GM12878 (cell line): Measurements from ENCODE around the gene SOX5. TPM values are rescaled to one million over a fixed set of nuclear protein-coding genes. Genes with fewer than 3 reads are reported as not detected.

Experiments used
- ATAC-seq: fragments of 200-7000 bp; cut with Tn5 transposase; 3 replicates; pipeline ENCODE4 v1.9.1; 2020; ENCODE audit warnings: mild to moderate bottlenecking, moderate library complexity
- BruUV-seq: library from RNA; stranded (reverse); fragments of 400-500 nt; replicated peaks from 2 replicates; lab custom pipeline; 2021; lab: Mats Ljungman, UMichigan
- CTCF ChIA-PET: fragments of 300-600 bp; sonication (Branson Sonifier 250); formaldehyde crosslinking; extraction: SDS; loops from one replicate; lab custom pipeline; 2021; ENCODE audit warnings: inconsistent platforms; lab: Yijun Ruan, JAX
- POLR2A ChIA-PET: fragments of 350-600 bp; formaldehyde crosslinking; extraction: SDS; loops from one replicate; lab custom pipeline; 2021; ENCODE audit warnings: inconsistent platforms; lab: Charles Lee
- RAD21 ChIA-PET: fragments of 300-600 bp; sonication (Branson Sonifier 250); formaldehyde crosslinking; loops from one replicate; lab custom pipeline; 2023; ENCODE audit warnings: antibody characterized with exemption; ENCODE audit not compliant: unreplicated experiment; lab: Charles Lee
- SMC1A ChIA-PET: fragments of 300-600 bp; sonication (Branson Sonifier 250); formaldehyde crosslinking; loops from one replicate; lab custom pipeline; 2023; ENCODE audit not compliant: unreplicated experiment, uncharacterized antibody; lab: Charles Lee
- DNase-seq: peaks from one replicate; pipeline ENCODE4 v3.0.0-alpha.2; 2011; ENCODE audit warnings: low read depth, low spot score
- FAIRE-seq: peaks from 3 replicates; lab custom pipeline; 2011; peaks lifted over from hg19 to GRCh38; lab: Jason Lieb, UNC
- H2AFZ ChIP-seq: 2 replicates; pipeline ENCODE4 v1.6.0; 2011; ENCODE audit warnings: low read depth, low read length, control low read depth; ENCODE audit not compliant: control insufficient read depth
- H3K27ac ChIP-seq: 2 replicates; pipeline ENCODE4 v1.5.1; 2011; ENCODE audit warnings: control low read depth; ENCODE audit not compliant: control insufficient read depth, insufficient read depth
- H3K27me3 ChIP-seq, 2 experiments: replicated peaks in 1 of 2; 2 replicates each; pipeline versions ENCODE4 v1.6.0 to v1.6.1; 2011; ENCODE audit warnings: low read length in 1 of 2; ENCODE audit not compliant: control insufficient read depth in 2 of 2, insufficient read depth in 2 of 2
- H3K36me3 ChIP-seq, 2 experiments: 2 replicates each; pipeline ENCODE4 v1.5.1; 2011; ENCODE audit warnings: low read length in 1 of 2; ENCODE audit not compliant: control insufficient read depth in 2 of 2, insufficient read depth in 2 of 2
- H3K4me1 ChIP-seq: 2 replicates; pipeline ENCODE4 v1.6.1; 2011; ENCODE audit warnings: mild to moderate bottlenecking, low read length, moderate library complexity, mixed read lengths; ENCODE audit not compliant: control insufficient read depth, insufficient read depth
- H3K4me2 ChIP-seq: 2 replicates; pipeline ENCODE4 v1.6.0; 2011; ENCODE audit warnings: control low read depth; ENCODE audit not compliant: control insufficient read depth, insufficient read depth
- H3K4me3 ChIP-seq: fragments of 200-600 bp; sonication (generic); 2 replicates; pipeline ENCODE4 v1.5.1; 2016
- H3K79me2 ChIP-seq: 2 replicates; pipeline ENCODE4 v1.6.0; 2011; ENCODE audit warnings: low read length; ENCODE audit not compliant: control insufficient read depth, insufficient read depth
- H3K9ac ChIP-seq: 2 replicates; pipeline ENCODE4 v1.8.0; 2011; ENCODE audit warnings: low read length, control low read depth, mixed read lengths; ENCODE audit not compliant: control insufficient read depth, insufficient read depth
- H3K9me3 ChIP-seq: replicated peaks from 3 replicates; pipeline ENCODE4 v1.5.1; 2011; ENCODE audit warnings: mild to moderate bottlenecking, low read length; ENCODE audit not compliant: control insufficient read depth, insufficient read depth
- H4K20me1 ChIP-seq: 2 replicates; pipeline ENCODE4 v1.6.0; 2011; ENCODE audit not compliant: control insufficient read depth, insufficient read depth
- BMI1 ChIP-seq: fragments of 450-650 bp; IDR thresholded peaks from 2 replicates; pipeline ENCODE4 v1.6.1; 2016; ENCODE audit warnings: mild to moderate bottlenecking, moderate library complexity, borderline replicate concordance
- CHD4 ChIP-seq: fragments of 200-600 bp; sonication (generic); IDR thresholded peaks from 2 replicates; pipeline ENCODE4 v1.6.1; 2016; ENCODE audit warnings: mild to moderate bottlenecking
- FOS ChIP-seq: IDR thresholded peaks from 3 replicates; pipeline ENCODE4 v1.6.1; 2011; ENCODE audit warnings: borderline replicate concordance; ENCODE audit not compliant: insufficient read length; ENCODE audit errors: extremely low read depth
- FOXM1 ChIP-seq: IDR thresholded peaks from 2 replicates; pipeline ENCODE4 v1.6.1; 2012; ENCODE audit warnings: low read depth, mild to moderate bottlenecking, inconsistent platforms, low read length, moderate library complexity
- IKZF2 ChIP-seq, 2 experiments: fragments of 450-650 bp; IDR thresholded peaks; 2 replicates each; pipeline ENCODE4 v1.6.1; 2017; ENCODE audit warnings: mild to moderate bottlenecking in 2 of 2, moderate library complexity in 2 of 2
- JUNB ChIP-seq: IDR thresholded peaks from 2 replicates; pipeline ENCODE4 v1.6.1; 2016; ENCODE audit warnings: antibody characterized with exemption, mild to moderate bottlenecking
- MEF2B ChIP-seq: fragments of 450-650 bp; IDR thresholded peaks from 2 replicates; pipeline ENCODE4 v1.6.1; 2018; ENCODE audit warnings: mild to moderate bottlenecking, moderate library complexity; ENCODE audit not compliant: partially characterized antibody, poor library complexity, severe bottlenecking
- PML ChIP-seq: IDR thresholded peaks from 2 replicates; pipeline ENCODE4 v1.6.1; 2012; ENCODE audit warnings: low read length, inconsistent platforms
- RB1 ChIP-seq: fragments of 450-650 bp; formaldehyde crosslinking; IDR thresholded peaks from 2 replicates; pipeline ENCODE4 v1.6.1; 2017; ENCODE audit warnings: mild to moderate bottlenecking, borderline replicate concordance
- RELA ChIP-seq: fragments of 450-650 bp; IDR thresholded peaks from 2 replicates; pipeline ENCODE4 v1.8.0; 2014; ENCODE audit warnings: borderline replicate concordance; ENCODE audit not compliant: partially characterized antibody
- SIN3A ChIP-seq: IDR thresholded peaks from 2 replicates; pipeline ENCODE4 v1.6.1; 2012; ENCODE audit warnings: low read depth, low read length, improper control_type of control experiment
- SKIL ChIP-seq: fragments of 450-650 bp; IDR thresholded peaks from 2 replicates; pipeline ENCODE4 v1.6.1; 2017; ENCODE audit warnings: mild to moderate bottlenecking, low read depth, inconsistent platforms; ENCODE audit not compliant: poor library complexity, severe bottlenecking
- SMAD5 ChIP-seq: IDR thresholded peaks from 2 replicates; pipeline ENCODE4 v1.6.1; 2016; ENCODE audit warnings: antibody characterized with exemption, low read depth
- SREBF2 ChIP-seq: IDR thresholded peaks from 2 replicates; pipeline ENCODE4 v1.6.1; 2012; ENCODE audit warnings: mild to moderate bottlenecking, low read length
- TBL1XR1 ChIP-seq: IDR thresholded peaks from 2 replicates; pipeline ENCODE4 v1.6.1; 2012; ENCODE audit warnings: low read depth, low read length, improper control_type of control experiment
- TCF12 ChIP-seq: IDR thresholded peaks from 2 replicates; pipeline ENCODE4 v1.6.1; 2011; ENCODE audit warnings: low read depth, mild to moderate bottlenecking, low read length
- USF1 ChIP-seq: IDR thresholded peaks from 2 replicates; pipeline ENCODE4 v1.6.1; 2011; ENCODE audit warnings: borderline replicate concordance, low read depth, mild to moderate bottlenecking, moderate library complexity, mixed read lengths, low read length; ENCODE audit not compliant: insufficient read depth; ENCODE audit errors: extremely low read length
- ZNF384 ChIP-seq: IDR thresholded peaks from 2 replicates; pipeline ENCODE4 v1.6.1; 2012; ENCODE audit warnings: low read depth, mild to moderate bottlenecking, low read length, improper control_type of control experiment, borderline replicate concordance
- WGBS: methylation state at CpG from one replicate; pipeline ENCODE4 v1.1.6; 2016; ENCODE audit warnings: low lambda C conversion rate; ENCODE audit not compliant: insufficient replicate concordance, insufficient coverage; ENCODE audit errors: missing lambda C conversion rate; 5-methylcytosine and 5-hydroxymethylcytosine counted together
- in situ Hi-C: fragments of 300-500 bp; cut with MboI; formaldehyde crosslinking; loops from 9 replicates; pipeline ENCODE4 v1.14.3; 2018; ENCODE audit warnings: mixed read lengths
- intact Hi-C: fragments of 100-400 bp; cut with micrococcal nuclease; formaldehyde crosslinking; loops from one replicate; pipeline ENCODE4 v1.14.2; 2022; ENCODE audit not compliant: unreplicated experiment
- polyA plus RNA-seq, 11 experiments: library from polyadenylated mRNA; depleted of rRNA in 4 of 11; unstranded in 6 of 11; stranded (reverse) in 5 of 11; fragments of >200 nt; fragmentation: Nextera tagmentation in 4 of 11; fragmentation: Illumina TruSeq in 1 of 11; extraction: Ambion mirVana in 4 of 11; extraction: Trizol in 1 of 11; gene quantifications; 1 replicate in 1 of 11; 2 replicates in 10 of 11; pipeline versions ENCODE4 v1.2.1 to v1.2.3, GENCODE V29; 2011 to 2016; ENCODE audit warnings: inconsistent platforms in 2 of 11, missing spikeins in 2 of 11, low read depth in 1 of 11
- total RNA-seq, 4 experiments: library from RNA; depleted of rRNA in 3 of 4; stranded (reverse); fragments of >200 nt in 3 of 4; fragmentation: Illumina TruSeq in 1 of 4; extraction: Trizol in 1 of 4; gene quantifications; 2 replicates each; pipeline versions ENCODE4 v1.2.1 to v1.2.3, GENCODE V29; 2013 to 2021

Gene SOX5
- total and polyA plus RNA-seq, 10 of the 15 experiments (the other 5 are each of a cell fraction or from before 2014, with no cell fraction given): 0.08 to 1.0 (median 0.24) TPM

GRCh38 chr12:23843958-23844357 is 105.5 kb downstream of the SOX5 start:
- Histone ChIP-seq H3K4me3 (no peak overlapping the region), H3K27me3 (no peaks in the 10 kb centered on the region), H3K4me2 (no peak overlapping the region), H3K27ac (no peak overlapping the region), H2AFZ (no peak overlapping the region)
- DNase-seq (no peak), ATAC-seq (no peak)
- SMC1A ChIA-PET: no interaction called here
- POLR2A ChIA-PET: no interaction called here
- CTCF ChIA-PET: no interaction called here
- 50% methylated on average over 4 of the region's 4 CpGs for WGBS
- intact Hi-C loops (no loop called here), in situ Hi-C loops (no loop called here)
- BruUV-seq: no TSS peak
- RAD21 ChIA-PET: no interaction called here
- TF ChIP-seq ZNF384 (no peak), TCF12 (no peak)
- TF ChIP-seq, all 136 proteins: peak for 0
- no peaks in the 10 kb centered on the region for H4K20me1 ChIP-seq
- no peaks in the 10 kb centered on the region for H3K36me3 ChIP-seq
- H3K9ac ChIP-seq: no peak overlapping the region
- no peaks in the 10 kb centered on the region for H3K79me2 ChIP-seq
- no peaks in the 10 kb centered on the region for H3K4me1 ChIP-seq
- FAIRE-seq: no peak
- H3K9me3 ChIP-seq: no peaks in the 10 kb centered on the region

- no peak for DNase-seq
These were observed 115.4 kb downstream of the SOX5 start for GRCh38 chr12:23834076-23834475.

More at GRCh38 chr12:23834076-23834475, 115.4 kb downstream of the SOX5 start:
- Histone ChIP-seq H3K27ac (no peak overlapping the region), H3K79me2 (no peaks in the 10 kb centered on the region), H3K27me3 (no peaks in the 10 kb centered on the region), H3K4me2 (no peak overlapping the region), H3K4me1 (no peaks in the 10 kb centered on the region), H3K9ac (no peak overlapping the region), H3K36me3 (no peaks in the 10 kb centered on the region), H3K9me3 (no peaks in the 10 kb centered on the region), H3K4me3 (no peak overlapping the region), H2AFZ (no peak overlapping the region), H4K20me1 (no peaks in the 10 kb centered on the region)
- no peak for ATAC-seq
- ChIA-PET SMC1A (no interaction called here), RAD21 (no interaction called here), CTCF (no interaction called here), POLR2A (no interaction called here)
- in situ Hi-C loops (no loop called here), intact Hi-C loops (no loop called here)
- 28% methylated on average over 7 of the region's 7 CpGs for WGBS
- BruUV-seq: no TSS peak
- TF ChIP-seq MEF2B: no peak
- TF ChIP-seq PML: no peak
- no peak for TF ChIP-seq SMAD5
- no peak for TF ChIP-seq IKZF2 (IDR thresholded peaks at IDR 0.05)
- TF ChIP-seq SREBF2: no peak
- TF ChIP-seq TBL1XR1: no peak
- no peak for TF ChIP-seq SIN3A
- TF ChIP-seq FOS: no peak
- TF ChIP-seq FOXM1: no peak
- no peak for TF ChIP-seq USF1
- TF ChIP-seq SKIL: no peak
- TF ChIP-seq JUNB: no peak
- no peak for TF ChIP-seq RELA
- TF ChIP-seq BMI1: no peak
- no peak for TF ChIP-seq CHD4
- TF ChIP-seq RB1: no peak
- FAIRE-seq: no peak
